Fibroblast of skin of left quadriceps (primary cell): Measurements from ENCODE around the gene AIRE.

ENCODE experiments used
- DNase-seq, 2 experiments: peaks; one replicate each; pipeline ENCODE4 v3.0.0-alpha.2; 2013; ENCODE audit warnings: low read depth in 2 of 2

The AIRE gene

DNA sequence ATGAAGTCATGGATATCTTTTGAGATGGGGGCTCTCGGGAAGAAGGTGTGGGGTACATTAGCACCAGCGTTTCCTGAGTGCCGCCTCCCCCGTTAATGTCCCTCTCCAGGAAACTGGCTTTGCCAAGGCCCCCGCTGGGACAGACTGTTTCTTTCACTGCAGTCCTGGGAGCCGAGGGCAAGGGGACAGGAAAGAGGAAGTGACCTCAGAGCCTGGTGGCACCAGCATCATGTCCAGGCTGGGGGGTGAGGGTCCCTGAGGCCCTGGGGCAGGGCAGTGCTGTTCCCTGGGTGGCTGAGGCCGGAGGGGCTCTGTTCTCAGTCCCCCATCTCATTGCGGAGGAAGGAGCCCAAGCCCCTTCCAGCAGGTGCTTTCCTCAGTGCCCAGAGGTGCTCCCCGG is 20.0 kb downstream of the AIRE start:
- no peak for DNase-seq

DNA sequence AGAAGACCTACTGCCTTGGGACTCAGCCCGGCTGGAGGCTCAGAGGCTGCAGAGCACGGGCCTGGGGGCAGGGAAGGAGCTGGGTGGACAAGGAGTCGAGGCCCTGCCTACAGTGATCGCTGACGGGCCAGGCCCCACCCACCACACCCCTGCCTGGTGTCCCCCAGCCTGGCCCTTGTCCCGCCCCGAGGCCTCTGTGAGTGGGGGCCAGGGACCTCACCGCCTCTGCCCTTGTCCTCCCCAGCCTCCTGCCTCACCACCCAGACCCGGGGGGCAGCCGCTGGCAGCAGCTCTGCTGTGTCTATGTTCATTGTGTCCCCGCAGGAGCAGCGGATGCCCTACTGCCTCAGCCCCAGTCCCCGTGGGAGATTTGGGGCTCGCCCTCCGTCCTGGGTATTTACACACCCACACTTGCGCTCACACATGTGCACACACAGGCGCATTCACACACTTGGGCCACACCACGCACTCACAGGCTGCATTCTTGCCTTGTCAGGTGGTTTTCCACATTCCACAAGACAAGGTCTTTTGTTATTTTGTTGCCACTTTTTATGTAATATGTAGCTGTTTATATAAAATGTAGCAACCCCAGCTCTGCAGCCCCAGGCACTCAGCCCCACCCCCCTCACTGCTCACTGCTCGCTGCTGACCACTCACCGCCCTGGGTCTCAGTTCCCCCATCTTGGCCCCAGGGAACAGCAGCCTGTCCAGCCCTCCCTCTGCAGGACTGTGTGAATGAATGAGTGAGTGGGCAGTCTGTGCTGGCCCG is 21.4 kb downstream of the AIRE start:
- DNase-seq: no peak

DNA sequence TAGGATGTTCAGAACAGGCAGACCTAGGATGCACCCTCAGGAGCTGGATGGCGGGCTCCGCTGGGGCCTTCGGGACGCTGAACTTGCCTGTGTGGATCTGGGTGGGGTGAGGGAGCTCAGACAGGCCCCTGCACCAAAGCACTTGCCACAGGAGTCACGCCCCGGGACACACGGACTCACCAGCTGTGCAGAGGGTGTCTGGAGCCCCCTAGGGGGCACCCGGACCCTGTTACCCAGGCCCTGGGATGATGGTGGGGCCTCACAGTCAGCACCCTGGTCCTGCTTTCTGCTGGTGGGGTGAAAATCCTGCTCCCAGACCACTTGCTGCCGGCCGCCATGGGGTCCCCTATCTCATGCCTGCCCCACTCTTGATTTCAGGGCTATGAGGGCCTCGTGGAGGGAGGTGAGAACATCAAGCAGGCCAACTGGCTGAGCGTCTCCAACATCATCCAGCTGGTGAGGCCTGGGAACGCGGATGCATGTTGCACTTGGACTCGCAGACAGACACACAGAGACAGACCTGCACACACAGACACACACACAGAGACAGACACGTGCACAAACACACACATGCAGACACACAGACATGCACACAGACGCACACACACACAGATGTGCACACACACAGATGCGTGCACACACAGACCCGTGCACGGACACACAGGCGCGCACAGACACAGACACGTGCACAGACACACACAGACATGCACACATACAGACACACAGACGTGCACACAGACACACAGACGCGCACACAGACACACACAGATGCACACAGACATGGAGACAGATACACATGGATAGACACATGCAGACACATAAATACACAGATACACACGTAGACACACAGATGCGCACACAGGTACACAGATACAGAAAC is 25.2 kb downstream of the AIRE start:
- no peak for DNase-seq

DNA sequence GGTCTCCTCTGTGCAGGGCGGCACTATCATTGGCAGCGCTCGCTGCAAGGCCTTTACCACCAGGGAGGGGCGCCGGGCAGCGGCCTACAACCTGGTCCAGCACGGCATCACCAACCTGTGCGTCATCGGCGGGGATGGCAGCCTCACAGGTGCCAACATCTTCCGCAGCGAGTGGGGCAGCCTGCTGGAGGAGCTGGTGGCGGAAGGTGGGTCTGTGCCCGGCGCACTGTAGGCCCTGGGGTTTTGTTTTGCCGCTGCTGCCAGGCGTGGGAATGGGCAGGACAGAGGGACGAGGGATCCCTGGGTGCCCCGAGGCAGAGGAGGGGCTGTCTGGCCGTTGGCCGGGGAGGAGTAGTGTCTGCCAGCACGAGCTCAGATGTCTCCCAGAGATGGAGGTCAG is 26.4 kb downstream of the AIRE start:
- no peak for DNase-seq

DNA sequence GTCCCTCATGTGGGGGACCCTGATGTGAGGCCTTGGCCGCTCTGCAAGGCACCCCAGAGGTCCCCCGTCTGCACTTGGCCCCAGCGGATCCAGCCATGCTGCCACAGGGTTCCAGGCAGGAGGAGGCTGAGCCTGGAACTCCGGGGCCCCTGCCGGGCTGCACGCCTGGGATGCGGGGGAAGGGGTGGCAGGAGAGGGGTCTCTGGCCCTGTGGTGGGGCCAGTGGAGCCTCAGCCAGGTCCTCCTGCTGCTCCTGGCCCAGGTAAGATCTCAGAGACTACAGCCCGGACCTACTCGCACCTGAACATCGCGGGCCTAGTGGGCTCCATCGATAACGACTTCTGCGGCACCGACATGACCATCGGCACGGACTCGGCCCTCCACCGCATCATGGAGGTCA is 27.0 kb downstream of the AIRE start:
- no peak for DNase-seq

DNA sequence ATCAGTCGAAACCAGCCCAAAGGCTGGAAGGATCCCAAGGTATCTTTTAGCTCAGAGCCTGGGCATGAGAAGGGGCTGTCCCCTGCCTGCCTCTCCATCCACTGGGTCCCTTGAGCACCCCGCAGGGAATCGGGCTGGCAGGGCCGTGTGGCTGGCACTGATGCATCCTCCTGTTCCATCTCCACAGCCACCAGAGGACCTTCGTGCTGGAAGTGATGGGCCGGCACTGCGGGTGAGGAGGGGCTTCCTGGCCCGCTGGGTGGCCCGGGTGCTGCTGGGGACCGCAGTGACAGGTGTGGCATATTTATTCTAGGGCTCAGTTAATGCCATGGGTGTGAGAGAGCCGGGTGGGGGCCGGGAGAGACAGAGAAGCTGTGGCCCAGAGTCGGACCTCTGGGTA is 27.8 kb downstream of the AIRE start:
- no peak for DNase-seq

DNA sequence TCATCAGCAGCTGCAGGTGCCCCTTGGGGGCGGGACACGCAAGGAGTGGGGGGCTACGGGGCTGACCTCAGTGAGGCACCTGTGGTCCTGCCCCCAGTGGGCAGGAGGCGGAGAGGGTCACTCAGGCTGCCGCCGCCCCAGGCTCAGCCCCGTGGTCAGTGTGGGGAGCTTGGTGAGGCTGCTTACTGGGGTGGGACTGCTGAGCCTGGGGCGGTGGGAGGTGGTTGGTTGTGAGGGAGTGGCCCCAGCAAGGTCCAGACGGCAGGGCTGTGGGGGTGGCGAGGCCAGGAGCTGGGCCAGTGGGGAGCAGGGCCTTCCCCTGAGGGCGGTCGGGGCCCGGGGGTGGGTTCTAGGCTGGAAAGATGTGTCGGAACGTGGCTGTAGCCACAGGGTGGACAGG is 28.5 kb downstream of the AIRE start:
- DNase-seq: no peak

DNA sequence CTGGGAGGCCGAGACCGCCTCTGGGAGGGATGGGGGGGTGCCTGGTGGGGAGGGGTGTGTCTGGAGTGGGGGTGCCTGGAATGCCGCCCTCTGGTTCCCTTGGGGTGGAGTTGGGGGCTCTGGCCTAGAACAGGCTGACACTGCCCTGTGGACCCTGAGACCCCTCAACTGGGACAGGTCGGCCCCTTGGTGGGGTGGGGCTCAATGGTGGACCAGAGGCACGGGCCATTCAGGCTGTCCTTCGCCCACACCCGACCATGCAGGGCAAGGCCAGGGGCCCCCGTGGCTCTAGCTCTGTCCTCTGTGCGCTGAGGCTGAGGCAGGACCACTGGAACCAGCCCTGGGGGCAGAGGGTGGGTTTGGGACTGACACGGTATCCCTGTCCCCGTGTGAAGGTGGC is 28.9 kb downstream of the AIRE start:
- DNase-seq: no peak

DNA sequence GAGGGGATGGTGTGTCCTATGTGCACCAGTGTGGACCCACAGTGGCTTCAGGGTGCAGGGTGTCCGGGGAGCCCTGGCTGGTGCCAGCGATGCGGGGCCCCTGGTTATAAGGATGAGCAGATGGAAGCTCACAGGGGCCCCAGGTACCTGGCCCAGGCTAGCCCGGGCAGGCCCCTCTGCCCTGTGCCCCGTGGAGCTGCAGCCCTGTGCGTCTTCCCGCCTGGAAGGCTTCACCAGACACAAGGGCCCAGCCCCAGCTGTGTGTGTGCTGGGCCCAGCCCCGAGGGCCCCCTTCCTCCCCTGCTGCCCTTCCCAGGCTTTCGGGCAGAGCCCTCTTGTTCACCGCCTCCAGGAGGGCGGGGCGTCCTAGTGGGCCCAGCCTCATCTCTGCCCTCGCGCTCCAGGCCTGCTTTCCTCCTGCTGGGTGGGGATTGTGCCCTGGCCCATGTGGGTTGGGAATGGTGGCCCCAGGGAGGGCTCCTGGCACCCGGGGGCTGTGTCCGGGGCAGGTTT is 30.1 kb downstream of the AIRE start:
- no peak for DNase-seq

DNA sequence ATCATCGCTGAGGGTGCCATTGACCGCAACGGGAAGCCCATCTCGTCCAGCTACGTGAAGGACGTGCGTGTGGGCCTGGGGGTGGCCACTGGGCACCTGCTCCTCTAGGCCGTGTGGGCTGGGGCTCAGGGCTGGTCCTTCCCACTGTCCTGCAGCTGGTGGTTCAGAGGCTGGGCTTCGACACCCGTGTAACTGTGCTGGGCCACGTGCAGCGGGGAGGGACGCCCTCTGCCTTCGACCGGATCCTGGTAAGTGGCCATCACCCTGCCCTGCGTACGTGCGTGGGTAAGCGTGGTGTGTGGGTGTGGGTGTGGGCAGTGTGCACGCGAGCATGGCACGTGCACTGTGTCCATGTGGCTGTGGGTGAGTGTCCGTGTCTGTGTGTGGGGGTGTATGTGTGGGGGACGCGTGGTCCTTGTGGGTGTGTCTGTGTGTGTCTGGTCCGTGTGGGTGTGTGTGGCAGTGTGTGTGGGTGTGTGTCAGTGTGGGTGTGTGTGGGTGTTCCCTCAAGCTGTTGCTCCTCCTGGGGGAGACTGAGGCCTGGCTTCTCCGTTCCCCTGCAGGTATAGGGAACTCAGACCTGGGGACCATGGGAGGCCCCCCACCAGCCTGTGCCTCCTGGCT is 30.7 kb downstream of the AIRE start:
- DNase-seq: no peak

DNA sequence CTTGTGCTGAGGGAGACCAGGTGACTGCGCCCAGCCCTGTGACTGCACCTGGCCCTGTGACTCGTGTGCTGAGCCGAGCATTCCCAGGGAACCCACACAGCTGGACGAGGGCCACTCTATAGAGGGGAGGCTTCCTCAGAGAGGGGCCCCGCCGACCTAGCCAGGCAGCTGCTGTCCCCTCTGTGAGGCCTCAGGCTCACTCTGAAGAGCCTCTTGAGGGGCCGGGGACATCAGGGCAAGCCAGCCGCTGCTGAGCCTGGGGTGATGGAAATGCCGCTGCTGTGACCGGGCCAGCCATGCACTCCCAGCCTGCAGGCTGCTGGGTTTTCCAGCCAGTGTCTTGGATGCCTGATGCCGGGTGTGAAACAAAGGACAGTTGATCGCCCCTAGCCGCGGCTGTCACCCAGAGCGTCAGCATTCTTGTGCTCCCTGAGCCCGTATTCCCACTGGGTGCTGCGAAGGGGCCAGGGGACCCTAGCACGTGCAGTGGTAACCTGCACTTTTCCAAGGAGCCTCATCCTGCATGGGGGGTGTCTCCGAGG is 31.6 kb downstream of the AIRE start:
- DNase-seq: no peak

DNA sequence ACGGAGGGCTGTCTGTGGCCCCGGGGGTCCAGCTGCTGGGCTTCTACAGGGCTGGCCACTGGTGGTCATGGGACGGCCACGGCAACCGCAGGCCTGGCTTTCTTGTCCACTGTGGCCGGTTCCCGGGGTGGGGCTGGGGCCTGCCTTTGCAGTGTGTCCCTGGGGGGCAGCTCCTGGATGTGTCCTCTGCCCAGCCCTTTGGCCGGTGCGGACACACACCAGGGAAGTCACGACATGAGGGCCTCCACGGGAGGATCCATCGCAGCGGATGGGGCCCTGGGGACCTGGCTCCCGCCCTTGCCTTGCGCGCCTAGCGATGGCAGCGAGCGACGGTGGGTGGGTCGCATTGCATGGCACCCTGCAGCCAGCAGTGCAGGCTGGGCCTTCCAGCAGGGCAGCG is 32.2 kb downstream of the AIRE start:
- no peak for DNase-seq

DNA sequence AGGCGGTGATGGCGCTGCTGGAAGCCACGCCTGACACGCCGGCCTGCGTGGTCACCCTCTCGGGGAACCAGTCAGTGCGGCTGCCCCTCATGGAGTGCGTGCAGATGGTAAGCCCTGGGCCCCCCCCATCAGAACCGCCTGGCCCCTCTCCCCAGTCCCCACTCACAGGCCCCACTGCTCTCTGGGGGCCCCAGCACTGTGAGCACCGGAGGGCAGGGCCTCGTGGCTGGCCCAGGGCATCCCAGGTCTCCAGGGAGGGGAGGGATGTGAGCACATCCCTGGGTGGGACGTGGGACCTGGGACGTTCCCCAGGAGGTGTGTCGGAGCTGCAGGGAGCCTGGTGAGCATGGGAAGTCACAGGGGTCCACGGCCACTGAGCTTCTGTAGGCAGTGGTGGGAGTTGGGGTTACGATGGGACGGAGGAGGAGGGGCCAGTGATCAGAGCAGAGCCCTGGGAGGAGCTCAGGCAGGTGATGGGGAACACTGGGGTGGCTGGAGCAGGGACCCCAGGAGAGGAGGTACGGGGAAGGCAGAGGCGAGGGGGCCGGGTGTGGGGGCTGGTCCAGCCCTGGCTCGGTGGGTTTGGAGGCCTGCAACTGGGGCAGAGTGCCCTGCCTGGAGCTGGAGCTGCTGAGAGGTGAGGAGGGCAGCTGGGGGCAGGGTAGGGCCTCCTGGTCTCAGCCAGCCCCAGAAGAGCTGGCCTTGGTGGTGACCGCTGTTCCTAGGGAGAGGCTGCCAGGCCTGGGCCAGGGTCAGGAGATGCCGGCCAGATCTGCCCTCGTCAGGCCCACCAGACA is 33.0 kb downstream of the AIRE start:
- no peak for DNase-seq

DNA sequence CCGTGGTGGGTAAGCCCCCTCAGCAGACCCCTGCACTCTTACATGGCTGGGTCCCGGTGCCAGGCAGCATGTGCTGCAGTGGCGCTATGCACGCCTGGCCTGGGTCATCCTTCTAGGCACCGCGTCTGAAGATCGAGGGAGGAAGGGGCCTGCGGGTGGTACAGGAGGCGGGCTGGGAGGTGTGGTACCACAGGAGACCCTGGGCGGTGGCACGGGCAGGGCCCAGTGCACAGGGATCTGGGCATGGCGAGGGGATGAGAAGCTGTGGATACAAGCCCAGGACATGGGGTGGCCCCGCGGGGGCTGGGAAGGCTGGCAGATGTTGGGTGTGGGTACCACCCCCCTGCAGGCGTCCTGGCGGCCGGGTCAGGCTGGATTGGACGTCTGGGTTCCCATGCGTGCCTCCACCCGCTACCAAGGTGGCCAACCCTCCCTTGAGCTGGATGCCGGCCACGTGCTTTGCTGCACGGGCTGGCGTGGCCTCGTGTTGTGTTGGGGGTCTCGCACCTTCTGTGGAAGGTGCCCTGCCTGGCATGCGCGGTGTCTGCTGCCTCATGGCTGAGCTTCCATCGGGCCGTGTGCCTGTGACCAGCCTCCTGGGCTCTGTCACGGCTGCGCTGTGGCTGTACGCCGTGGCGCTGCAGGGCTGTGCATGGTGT is 33.9 kb downstream of the AIRE start:
- no peak for DNase-seq

DNA sequence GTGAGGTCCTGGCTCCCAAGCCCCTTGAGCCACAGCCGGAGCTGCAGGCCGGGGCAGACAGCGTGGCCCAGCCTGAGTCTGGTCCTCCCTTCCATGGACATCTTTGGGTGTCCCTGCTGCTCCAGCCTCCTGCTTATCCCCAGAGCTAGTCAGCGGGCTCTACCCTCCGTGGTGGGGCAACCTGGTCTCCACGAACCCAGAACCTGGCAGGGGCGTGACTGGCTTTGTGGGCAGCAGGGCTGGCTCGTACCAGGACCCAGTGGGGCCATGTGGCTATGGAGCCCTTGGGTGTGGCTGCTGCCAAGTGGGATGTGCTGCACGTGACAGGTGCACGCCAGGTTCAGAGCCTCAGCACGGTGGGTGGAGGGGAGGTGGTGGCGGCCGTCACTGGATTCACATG is 35.2 kb downstream of the AIRE start:
- DNase-seq: no peak

DNA sequence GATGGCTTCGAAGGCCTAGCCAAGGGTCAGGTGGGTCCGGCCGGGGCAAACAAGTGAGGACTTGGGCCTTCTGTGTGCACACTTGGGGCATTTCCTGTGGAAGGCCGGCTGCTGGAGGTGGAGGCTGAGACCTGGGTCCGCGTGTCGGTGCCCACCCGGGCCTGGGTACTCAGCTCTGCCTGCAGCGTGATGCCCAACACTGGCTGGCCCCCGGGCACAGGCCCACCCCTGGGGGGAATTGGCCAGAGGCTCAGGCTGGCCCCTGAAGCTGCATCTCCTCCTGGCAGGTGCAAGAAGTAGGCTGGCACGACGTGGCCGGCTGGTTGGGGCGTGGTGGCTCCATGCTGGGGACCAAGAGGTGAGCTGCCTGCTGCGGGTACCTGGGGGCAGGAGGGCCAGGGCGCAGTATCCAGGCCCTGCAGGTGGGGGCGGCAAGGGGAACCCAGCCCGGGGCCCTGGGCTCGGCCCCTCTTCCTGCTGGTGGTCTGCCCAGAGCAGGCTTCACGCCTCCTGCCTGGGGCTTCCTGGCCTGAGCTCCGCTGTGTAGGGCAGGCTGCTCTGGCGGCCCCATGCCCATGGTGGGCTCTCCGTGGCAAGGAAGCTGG is 36.3 kb downstream of the AIRE start:
- no peak for DNase-seq

DNA sequence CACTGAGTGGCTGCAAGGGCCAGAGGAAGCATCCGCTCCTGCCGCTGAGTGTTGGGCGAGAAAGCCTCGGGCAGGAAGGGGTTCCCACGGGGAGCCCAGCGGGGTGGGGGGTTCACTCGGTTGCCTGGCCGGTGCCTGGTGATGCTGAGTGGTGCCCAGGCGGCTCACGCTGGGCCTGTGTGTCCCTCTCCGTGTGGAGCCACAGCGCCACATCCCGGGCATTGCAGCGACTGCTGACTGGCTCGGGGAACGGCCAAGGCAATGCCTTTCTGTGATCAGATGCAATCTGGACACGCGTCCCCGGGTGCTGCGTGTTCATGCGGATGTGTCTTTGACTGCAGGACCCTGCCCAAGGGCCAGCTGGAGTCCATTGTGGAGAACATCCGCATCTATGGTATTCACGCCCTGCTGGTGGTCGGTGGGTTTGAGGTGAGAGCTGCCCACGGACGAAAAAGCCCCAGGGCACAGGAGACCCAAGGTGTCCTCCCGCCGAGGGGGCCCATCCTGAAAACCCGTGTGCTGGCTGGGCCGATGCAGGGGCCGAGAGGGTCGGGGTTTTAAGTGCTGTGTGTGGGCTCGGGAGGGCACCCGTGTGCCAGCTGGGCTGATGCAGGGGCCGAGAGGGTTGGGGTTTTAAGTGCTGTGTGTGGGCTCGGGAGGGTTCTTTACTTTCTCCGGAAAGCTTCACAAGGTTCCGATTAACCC is 37.1 kb downstream of the AIRE start:
- DNase-seq: no peak

DNA sequence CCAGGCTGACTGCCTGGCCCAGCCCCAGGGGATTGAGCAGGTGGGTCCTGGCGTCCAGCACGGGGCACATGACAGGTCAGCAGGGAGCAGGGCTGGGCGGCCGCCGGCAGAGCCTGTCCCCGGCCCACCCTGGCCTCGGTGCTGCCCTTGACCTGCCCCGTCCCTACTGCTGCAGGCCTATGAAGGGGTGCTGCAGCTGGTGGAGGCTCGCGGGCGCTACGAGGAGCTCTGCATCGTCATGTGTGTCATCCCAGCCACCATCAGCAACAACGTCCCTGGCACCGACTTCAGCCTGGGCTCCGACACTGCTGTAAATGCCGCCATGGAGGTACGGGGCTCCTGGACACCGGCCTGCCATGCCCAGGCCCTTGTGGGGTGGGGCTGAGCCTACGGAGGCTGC is 37.9 kb downstream of the AIRE start:
- DNase-seq: no peak

DNA sequence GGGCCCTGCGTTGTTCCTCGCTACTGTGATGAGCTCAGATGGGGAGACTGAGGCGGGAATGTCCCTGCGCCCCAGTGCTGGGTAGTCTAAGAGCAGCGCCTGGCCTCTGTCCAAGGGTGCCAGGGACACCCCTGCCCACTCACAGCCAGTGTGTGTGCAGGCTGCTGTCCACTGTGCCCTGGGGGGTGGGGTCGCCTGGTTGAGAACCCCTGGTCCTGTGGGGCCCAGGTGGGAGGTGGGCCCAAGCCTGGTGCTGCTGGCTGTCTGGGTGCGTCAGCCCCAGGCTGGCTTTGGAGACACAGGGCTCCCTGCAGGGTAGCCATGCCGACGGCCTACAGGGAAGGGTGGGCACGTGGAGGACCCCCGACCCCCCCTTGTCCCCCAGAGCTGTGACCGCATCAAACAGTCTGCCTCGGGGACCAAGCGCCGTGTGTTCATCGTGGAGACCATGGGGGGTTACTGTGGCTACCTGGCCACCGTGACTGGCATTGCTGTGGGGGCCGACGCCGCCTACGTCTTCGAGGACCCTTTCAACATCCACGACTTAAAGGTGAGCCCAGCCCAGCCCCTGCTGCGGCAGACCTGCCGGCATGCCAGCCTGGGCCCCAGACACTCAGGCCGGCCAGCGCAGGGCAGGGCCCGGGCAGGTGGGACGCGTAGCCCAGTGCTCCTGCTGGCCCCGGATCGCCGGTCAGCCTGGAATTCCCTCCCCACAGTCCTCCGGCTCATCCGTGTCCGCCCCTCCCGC is 38.6 kb downstream of the AIRE start:
- no peak for DNase-seq
